ENCODE results near the gene PA2G4.
"Not testable (repeated sequence)": the region's sequence is repeated elsewhere in the genome, so short reads cannot be mapped to it uniquely, and the experiment has no call there.

Gene PA2G4

DNA sequence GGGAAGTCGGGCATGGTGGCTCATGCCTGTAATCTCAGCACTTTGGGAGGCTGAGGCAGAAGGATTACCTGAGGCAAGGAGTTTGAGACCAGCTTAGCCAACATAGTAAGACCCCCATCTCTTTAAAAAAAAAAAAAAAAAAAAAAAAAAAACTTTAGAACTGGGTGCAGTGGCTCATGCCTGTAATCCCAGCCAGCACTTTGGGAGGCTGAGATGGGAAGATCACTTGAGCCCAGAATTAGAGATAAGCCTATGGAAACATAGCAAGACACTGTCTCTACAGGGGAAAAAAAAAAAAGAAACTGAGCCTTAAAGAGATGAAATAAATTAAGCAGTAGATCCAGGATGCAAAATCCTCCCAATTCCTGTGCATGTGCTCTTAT is 1.7 kb upstream of the PA2G4 start:
- no peak for DNase-seq

- no peak for DNase-seq
These were observed 1.2 kb upstream of the PA2G4 start for GRCh38 chr12:56103066-56103711.

- DNase-seq: no peak
These were observed 593 bp upstream of the PA2G4 start for GRCh38 chr12:56103823-56104108.

DNA sequence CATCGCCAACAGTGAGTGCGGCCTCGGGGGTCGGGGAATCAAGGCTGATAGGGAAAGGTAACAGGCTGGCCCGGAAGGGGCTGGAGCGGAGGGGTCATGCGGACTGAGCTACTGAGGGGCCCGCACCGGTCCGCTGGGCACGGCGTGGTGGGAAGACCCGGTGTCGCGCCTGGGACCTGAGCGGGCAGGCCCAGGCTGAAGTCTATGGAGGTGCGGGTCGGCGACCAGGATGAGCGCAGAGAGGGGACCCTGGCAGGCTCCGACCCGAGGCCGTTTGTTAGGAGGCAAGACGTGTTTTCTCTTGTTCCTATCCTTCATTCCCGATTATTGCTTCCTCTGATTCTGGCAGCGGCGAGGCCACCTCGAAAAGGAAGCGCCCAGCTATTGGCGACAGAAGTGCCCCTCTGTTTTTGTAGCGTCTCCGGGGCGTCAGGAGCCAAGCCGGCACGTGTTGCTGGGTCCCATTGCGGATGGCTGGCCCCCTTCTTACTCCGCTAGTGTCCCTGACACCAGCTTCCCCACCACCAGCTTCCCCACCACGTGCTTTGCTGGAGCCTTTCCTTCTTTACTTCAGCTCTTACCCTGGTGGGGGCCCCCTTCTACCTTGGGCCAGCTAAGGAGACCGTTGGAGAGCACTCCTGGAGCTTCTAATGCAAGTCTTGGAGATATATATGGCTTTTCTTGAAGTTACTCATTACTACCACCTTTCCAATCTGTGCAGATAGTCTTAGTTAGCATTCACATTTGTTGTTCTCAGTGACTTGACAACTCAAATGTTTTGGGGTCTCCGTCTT is 653 bp downstream of the PA2G4 start:
- DNase-seq: peak; percentile 35

GRCh38 chr12:56105609-56105902 is 1.2 kb downstream of the PA2G4 start:
- no peak for DNase-seq

GRCh38 chr12:56107242-56107641 is 2.9 kb downstream of the PA2G4 start:
- DNase-seq: no peak

- DNase-seq: no peak
These were observed 6.2 kb downstream of the PA2G4 start for GRCh38 chr12:56110571-56110970.

DNA sequence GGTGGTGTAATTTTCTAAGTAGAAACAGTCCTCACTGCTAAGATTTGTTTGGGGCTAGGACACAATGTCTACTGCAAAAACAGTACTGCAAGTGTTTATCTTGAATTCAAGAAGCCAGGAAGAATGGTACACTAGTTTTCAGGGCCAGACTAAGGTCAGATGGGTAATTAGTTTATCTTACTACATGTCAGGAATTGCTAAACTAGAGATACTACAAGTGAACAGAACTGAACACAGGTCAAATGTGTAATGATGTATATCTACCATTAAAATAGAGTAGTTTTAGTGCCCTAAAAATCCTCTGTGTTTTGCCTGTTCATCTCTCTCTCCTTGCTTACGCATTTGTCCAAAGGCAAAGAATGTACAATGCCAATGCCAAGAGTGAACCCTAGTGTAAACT is 9.7 kb downstream of the PA2G4 start:
- DNase-seq: no peak

GRCh38 chr12:56115329-56115728 is 11.0 kb downstream of the PA2G4 start:
- no peak for DNase-seq

- DNase-seq: peak; percentile 91
These were observed 12.1 kb downstream of the PA2G4 start, which contains the start of gene RPL41 for GRCh38 chr12:56116267-56117081. Gene RPL41, plus strand, starts transcription at chr12:56116633.

- DNase-seq: not testable (repeated sequence)
These were observed 12.8 kb downstream of the PA2G4 start for GRCh38 chr12:56117082-56117706.

DNA sequence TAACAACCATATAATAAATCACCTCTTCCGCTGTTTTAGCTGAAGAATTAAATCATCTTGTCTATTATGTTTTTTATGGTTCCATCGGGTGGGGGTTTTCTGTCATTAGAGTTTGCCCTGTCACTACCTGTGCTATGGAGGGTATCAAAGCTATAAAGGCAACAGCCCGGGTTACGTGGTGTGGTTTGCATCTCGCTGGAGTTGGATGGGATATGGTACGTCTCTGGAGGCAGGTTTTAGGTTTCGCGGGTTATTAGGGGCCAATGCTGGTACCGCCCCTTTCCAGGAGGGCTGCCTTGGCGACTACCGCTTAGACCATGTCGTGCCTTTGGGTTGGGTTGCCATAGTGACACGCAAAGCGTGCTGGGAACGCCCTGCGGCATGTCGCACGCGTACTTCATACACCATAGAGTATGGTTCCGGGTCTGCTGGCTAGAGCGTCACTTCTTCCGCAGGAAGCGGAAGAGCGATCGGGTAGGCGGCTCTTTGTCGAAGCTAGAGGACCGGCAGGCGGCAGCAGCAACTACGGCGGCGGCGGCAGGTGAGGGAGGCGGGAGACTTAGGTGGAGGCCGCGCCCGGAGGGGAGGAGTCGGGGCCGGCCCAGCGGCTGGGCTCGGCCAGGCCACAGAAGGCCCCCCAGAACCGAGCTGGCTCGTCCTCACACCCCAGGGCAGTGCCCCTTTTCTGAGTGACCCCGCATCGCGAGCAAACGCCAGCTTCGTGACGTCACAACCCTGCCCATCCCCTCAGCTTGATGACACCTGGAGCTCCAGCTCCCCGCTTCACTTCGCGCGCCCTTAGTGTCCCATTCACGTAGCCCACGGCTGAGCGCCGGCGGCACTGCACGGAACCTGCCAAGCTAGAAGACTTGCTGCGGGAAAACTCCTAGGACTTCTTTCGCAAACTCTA is 13.7 kb downstream of the PA2G4 start, which contains the start of gene ZC3H10:
Gene ZC3H10 (plus strand): TSS at position 489 of the 910 bp plus-strand sequence. CDS start 2,297 bp downstream, outside the sequence.
- DNase-seq: peak; percentile 94

GRCh38 chr12:56118688-56119357 is 14.5 kb downstream of the PA2G4 start:
- DNase-seq: no peak

DNA sequence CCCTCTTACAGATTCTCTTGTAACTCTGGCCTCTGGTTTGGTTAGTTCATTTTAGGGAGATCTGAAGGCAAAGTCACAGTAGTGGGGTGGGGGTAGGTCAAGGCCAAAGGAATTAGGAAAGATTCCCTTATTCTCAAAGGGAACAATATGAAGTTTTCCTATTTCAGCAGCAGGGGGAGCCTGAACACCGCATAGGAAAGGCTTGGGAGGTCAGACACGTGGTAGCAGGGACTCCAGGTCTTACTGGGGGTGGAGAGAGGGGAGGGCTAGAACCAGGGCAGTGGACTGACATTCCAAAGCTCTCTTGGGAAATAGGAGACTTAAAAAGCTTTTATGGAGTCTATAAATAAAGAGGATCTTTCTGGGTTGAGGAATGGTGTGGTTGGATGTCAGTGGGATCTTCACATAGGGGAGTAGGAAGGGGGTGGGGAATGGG is 15.0 kb downstream of the PA2G4 start:
- peak; percentile 47 for DNase-seq

DNA sequence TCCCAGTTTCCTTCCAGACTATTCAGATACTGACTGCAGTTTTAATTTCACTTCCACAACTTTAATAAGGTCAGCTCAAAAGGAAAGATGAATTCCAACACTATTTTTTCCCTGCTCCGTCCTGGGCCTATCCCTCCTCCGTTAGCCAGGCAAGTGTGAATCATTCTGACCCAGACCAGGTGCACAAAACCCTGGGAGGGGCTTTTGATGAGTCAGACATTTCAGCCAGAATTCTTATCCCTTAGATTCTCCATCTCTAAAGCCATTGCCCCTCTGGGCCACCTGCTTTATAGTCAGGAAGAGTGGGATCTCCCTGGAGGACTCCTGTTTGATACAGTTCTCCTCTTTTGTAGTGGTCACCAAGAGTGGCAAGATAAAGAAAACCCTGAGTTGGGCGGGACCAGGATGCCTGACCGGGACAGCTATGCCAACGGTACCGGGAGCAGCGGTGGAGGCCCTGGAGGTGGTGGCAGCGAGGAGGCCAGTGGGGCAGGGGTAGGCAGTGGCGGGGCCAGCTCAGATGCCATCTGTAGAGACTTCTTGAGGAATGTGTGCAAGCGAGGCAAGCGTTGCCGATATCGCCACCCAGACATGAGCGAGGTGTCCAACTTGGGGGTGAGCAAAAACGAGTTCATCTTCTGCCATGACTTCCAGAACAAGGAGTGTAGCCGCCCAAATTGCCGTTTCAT is 15.9 kb downstream of the PA2G4 start:
- DNase-seq: no peak

GRCh38 chr12:56121204-56121870 is 17.0 kb downstream of the PA2G4 start:
- no peak for DNase-seq

DNA sequence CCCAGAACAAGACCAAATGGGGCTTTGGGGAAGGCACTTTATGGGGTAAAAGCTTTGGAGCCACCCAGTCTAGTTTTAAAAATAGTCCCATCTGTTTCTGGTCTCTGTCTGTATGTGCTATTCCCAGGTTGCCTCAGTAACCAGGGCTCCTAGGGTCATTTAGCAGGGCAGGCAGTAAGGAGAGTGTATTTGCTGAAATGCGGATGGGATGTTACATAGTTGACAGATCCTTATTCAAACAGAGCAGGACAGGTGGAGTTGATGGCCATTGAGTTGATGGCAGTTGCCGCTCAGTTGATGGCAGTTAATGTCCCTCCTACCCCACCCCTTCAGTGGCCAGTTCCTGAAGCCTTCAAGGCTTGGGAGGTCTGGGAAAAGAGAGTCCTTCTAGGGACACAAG is 18.3 kb downstream of the PA2G4 start:
- no peak for DNase-seq

DNA sequence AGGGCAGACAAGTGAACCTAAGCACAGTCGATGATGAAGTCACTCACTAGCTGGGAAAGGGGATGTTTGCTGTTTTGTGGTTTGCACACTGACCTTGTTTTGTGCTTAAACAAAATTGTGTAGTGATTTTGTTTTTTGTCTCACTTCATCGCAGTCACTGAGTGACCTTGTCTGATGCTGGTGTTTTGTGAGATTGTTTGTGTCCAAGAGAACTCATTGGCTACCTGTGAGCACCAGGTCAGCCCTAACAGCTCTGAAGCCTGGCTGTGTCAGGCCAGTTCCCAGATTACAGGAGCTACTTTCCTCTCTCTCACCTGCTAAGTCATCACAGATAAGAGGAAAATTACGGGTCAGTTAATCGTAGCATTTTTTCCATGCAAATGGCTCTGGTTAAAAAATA is 19.8 kb downstream of the PA2G4 start:
- no peak for DNase-seq

- DNase-seq: no peak
These were observed 22.4 kb downstream of the PA2G4 start for GRCh38 chr12:56126732-56127239.

- DNase-seq: no peak
These were observed 23.1 kb downstream of the PA2G4 start for GRCh38 chr12:56127485-56127887.

Measured in stimulated activated CD4-positive, alpha-beta T cell treated with anti-CD3 and anti-CD28 coated beads, Interleukin-12 subunit alpha, Interleukin-12 subunit beta, amount 100 ng/mL, for 4 hours (primary cell).